T-helper 17 cell (primary cell): Measurements from ENCODE around the gene POU2AF2. TPM values are rescaled to one million over a fixed set of nuclear protein-coding genes. Genes with fewer than 3 reads are reported as not detected.

ENCODE experiments used
- ATAC-seq: fragments of 150-1000 bp; cut with Tn5 transposase; 2 replicates; pipeline ENCODE4 v1.10.0; 2021; ENCODE audit warnings: mild to moderate bottlenecking, moderate library complexity
- DNase-seq, 3 donors: peaks; one replicate each; pipeline versions ENCODE4 v3.0.0 to v3.0.0-alpha.2; 2020 to 2021
- H3K9me3 ChIP-seq: one replicate; pipeline ENCODE4 v1.7.0; 2013; ENCODE audit warnings: low read length, mild to moderate bottlenecking; ENCODE audit not compliant: control insufficient read depth, poor library complexity, severe bottlenecking
- H3K27ac Mint-ChIP-seq: one replicate; pipeline ENCODE4 v1.8.0; 2022; ENCODE audit warnings: mild to moderate bottlenecking, moderate library complexity, mixed read lengths
- H3K27me3 Mint-ChIP-seq: one replicate; pipeline ENCODE4 v1.8.0; 2022; ENCODE audit warnings: mixed read lengths
- H3K36me3 Mint-ChIP-seq: one replicate; pipeline ENCODE4 v1.8.0; 2022; ENCODE audit warnings: low read depth, mixed read lengths
- H3K4me1 Mint-ChIP-seq: one replicate; pipeline ENCODE4 v1.8.0; 2022; ENCODE audit warnings: mild to moderate bottlenecking, mixed read lengths
- H3K4me3 Mint-ChIP-seq: one replicate; pipeline ENCODE4 v1.8.0; 2022; ENCODE audit warnings: mild to moderate bottlenecking, moderate library complexity, mixed read lengths
- total RNA-seq, 4 donors: library from RNA in 2 of 4; stranded (reverse) in 2 of 4; gene quantifications; one replicate each; pipeline ENCODE4 v1.2.3 and lab custom pipeline; 2022 to 2026

Gene POU2AF2
- total RNA-seq, 2 donors from 2014 or later: not detected

DNA sequence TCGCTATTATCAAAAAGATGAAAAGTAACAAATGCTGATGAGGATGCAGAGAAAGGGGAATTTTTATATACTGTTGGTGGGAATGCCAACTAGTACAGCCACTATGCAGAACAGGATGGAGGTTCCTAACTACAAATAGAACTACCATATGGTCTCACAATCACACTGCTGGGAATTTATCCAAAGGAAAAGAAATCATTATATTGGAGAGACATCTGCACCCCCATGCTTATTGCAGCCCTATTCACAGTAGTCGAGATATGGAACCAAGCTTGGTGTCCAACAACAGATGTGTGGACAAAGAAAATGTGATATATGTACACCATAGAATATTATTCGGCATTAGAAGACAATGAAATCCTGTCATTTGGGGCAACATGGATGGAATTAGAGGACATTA lies 19.6 kb upstream of the POU2AF2 start:
- Mint-ChIP-seq H3K4me1 (peaks cover 25% of the 10 kb centered on the region), H3K36me3 (no peaks in the 10 kb centered on the region), H3K27ac (no peak overlapping the region), H3K27me3 (peaks cover 23% of the 10 kb centered on the region), H3K4me3 (no peak overlapping the region)
- ATAC-seq: no peak
- no peak for DNase-seq
- no peaks in the 10 kb centered on the region for H3K9me3 ChIP-seq

DNA sequence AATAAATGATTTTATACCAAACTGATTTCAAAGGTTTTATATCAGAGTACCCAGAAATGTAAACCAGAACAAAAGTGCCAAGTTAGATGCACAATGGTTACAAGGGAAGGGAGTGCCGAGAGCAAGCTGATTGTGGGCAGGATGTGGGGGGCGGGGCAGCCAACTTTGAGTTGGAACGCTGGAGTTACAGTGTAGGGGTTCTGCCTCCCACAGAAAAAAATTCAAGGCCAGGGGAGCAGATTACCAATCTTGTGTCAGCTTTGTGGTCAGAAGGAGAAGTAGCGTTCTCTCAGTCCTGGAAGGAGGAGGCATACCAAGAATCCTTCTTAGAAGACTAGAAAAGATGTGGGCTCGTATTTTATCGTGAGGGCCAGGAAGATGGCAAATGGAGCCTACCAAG lies 15.9 kb upstream of the POU2AF2 start:
- Mint-ChIP-seq H3K27me3 (peaks cover 44% of the 10 kb centered on the region), H3K4me3 (peak overlapping the region; percentile 56), H3K27ac (peak overlapping the region; percentile 67), H3K36me3 (peaks cover 6% of the 10 kb centered on the region), H3K4me1 (peaks cover 21% of the 10 kb centered on the region)
- no peaks in the 10 kb centered on the region for H3K9me3 ChIP-seq
- ATAC-seq (no peak), DNase-seq (no peak)

DNA sequence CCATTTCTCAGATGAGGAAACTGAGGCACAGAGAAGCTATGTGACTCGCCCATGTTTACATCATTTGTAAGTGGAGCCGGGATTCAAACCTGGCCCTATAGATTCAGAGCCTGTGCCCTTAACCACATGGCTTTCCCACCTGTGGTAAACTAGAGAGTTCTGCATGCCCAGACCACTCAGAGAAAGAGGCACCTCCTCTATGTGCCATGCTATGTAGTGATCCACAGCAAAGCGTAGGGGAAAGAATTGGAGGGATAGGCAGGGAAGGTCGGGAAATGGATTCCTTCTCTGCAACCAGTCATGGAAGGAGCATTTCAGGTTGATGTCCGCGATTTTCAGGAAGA lies 15.4 kb upstream of the POU2AF2 start:
- peak overlapping the region; percentile 52 for H3K4me3 Mint-ChIP-seq
- peaks cover 49% of the 10 kb centered on the region for H3K27me3 Mint-ChIP-seq
- no peaks in the 10 kb centered on the region for H3K9me3 ChIP-seq
- ATAC-seq: peak; percentile 53
- H3K27ac Mint-ChIP-seq: peak overlapping the region; percentile 67
- H3K4me1 Mint-ChIP-seq: peaks cover 21% of the 10 kb centered on the region
- DNase-seq: no peak
- H3K36me3 Mint-ChIP-seq: peaks cover 6% of the 10 kb centered on the region

- ATAC-seq: no peak
- H3K36me3 Mint-ChIP-seq: peaks cover 6% of the 10 kb centered on the region
- H3K9me3 ChIP-seq: no peaks in the 10 kb centered on the region
- peaks cover 53% of the 10 kb centered on the region for H3K27me3 Mint-ChIP-seq
- DNase-seq: no peak
- H3K4me1 Mint-ChIP-seq: peaks cover 23% of the 10 kb centered on the region
- no peak overlapping the region for H3K27ac Mint-ChIP-seq
- peak overlapping the region; percentile 39 for H3K4me3 Mint-ChIP-seq
Observed at GRCh38 chr11:111231836-111232235, 13.7 kb upstream of the POU2AF2 start.

DNA sequence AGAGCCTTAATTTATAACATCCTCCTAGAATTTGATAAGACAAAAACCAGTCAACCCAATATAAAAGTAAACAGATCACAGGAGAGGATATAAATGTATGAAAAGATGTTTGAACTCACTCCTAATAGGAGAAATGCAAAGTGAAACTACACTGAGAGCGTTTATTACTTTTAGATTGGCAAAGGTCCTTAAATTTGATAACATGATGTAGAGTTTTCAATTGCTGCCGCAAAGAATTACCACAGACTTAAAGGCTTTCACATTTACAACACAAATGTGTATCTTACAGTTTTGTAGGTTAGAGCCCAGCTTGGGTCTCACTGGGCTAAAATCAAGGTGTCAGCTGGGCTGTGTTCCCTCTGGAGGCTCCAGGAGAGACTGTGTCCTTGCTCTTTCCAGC lies 9.1 kb upstream of the POU2AF2 start:
- H3K4me1 Mint-ChIP-seq: peaks cover 7% of the 10 kb centered on the region
- peaks cover 6% of the 10 kb centered on the region for H3K36me3 Mint-ChIP-seq
- ATAC-seq: no peak
- H3K27ac Mint-ChIP-seq: no peak overlapping the region
- no peak for DNase-seq
- H3K4me3 Mint-ChIP-seq: no peak overlapping the region
- H3K27me3 Mint-ChIP-seq: peaks cover 64% of the 10 kb centered on the region
- no peaks in the 10 kb centered on the region for H3K9me3 ChIP-seq

- Mint-ChIP-seq H3K27me3 (peaks cover 65% of the 10 kb centered on the region), H3K4me3 (no peak overlapping the region), H3K36me3 (no peaks in the 10 kb centered on the region), H3K4me1 (peaks cover 2% of the 10 kb centered on the region), H3K27ac (no peak overlapping the region)
- no peaks in the 10 kb centered on the region for H3K9me3 ChIP-seq
- DNase-seq (no peak), ATAC-seq (no peak)
Observed at GRCh38 chr11:111237926-111238325, 7.6 kb upstream of the POU2AF2 start.

DNA sequence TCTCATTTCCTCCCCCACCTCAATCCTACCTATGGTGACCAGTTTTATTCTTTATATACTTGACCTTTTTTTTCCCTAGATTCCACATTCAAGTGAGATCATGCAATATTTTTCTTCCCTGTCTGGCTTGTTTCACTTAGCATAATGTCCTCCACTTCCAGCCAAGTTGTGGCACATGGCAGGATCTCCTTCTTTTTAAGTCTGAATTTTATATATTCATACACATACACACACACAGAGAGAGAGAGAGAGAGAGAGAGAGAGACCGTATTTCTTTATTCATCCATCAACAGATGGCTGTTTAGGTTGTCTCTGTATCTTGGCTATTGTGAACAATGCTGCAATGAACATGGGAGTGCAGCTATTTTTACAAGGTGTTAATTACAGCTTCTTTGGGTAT lies 1.4 kb downstream of the POU2AF2 start:
- no peaks in the 10 kb centered on the region for H3K9me3 ChIP-seq
- Mint-ChIP-seq H3K4me3 (no peak overlapping the region), H3K27ac (no peak overlapping the region), H3K27me3 (peaks cover 35% of the 10 kb centered on the region), H3K4me1 (no peaks in the 10 kb centered on the region), H3K36me3 (no peaks in the 10 kb centered on the region)
- no peak for DNase-seq
- ATAC-seq: no peak

- DNase-seq: no peak
- H3K27ac Mint-ChIP-seq: no peak overlapping the region
- H3K27me3 Mint-ChIP-seq: peaks cover 14% of the 10 kb centered on the region
- H3K4me1 Mint-ChIP-seq: no peaks in the 10 kb centered on the region
- no peak for ATAC-seq
- no peaks in the 10 kb centered on the region for H3K36me3 Mint-ChIP-seq
- H3K9me3 ChIP-seq: no peaks in the 10 kb centered on the region
- no peak overlapping the region for H3K4me3 Mint-ChIP-seq
Observed at GRCh38 chr11:111250936-111251335, 5.4 kb downstream of the POU2AF2 start.

DNA sequence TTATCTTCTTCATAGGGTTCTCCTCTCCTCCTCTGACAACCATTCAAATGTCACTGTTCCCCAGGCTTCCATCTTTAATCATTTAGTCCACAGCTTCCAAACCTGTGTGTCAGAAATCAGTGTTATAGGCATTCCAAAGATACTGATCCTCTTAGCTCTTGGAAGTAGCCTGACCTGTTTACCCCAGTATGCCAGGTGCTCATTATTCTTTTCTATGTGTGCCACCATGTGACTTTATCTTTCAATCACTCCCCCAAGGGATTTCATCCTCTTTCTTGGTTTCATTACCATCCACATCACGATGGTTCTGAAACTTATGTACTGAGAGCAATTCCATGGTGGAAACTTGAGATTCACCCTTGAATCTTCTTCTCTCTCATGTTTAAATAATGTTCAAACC lies 7.6 kb downstream of the POU2AF2 start:
- Mint-ChIP-seq H3K27ac (no peak overlapping the region), H3K4me3 (no peak overlapping the region), H3K27me3 (peaks cover 18% of the 10 kb centered on the region), H3K4me1 (no peaks in the 10 kb centered on the region), H3K36me3 (no peaks in the 10 kb centered on the region)
- no peaks in the 10 kb centered on the region for H3K9me3 ChIP-seq
- DNase-seq (no peak), ATAC-seq (no peak)

GRCh38 chr11:111253630-111254029 lies 8.1 kb downstream of the POU2AF2 start:
- H3K36me3 Mint-ChIP-seq: no peaks in the 10 kb centered on the region
- no peak overlapping the region for H3K27ac Mint-ChIP-seq

DNA sequence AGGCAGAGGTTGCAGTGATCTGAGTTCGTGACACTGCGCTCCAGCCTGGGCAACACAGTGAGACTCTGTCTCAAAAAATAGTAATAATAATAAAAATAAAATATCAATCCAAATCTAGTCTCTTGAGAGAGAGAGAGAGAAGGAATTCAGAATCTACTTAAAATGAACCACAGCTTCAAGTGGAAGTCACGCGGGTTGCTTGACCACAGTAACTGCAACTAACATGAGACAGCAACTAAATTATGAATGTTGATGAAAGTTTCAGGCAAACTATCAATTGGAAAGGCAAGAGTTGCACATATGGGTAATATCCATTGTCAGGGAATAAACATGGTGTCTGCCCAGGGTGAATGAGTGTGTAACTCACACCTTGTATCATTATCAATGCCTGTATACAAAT lies 12.5 kb downstream of the POU2AF2 start:
- no peak for DNase-seq
- Mint-ChIP-seq H3K4me3 (no peak overlapping the region), H3K4me1 (no peaks in the 10 kb centered on the region), H3K27ac (no peak overlapping the region), H3K36me3 (no peaks in the 10 kb centered on the region), H3K27me3 (peaks cover 51% of the 10 kb centered on the region)
- ATAC-seq: no peak
- H3K9me3 ChIP-seq: no peaks in the 10 kb centered on the region

More at GRCh38 chr11:111253630-111254029, 8.1 kb downstream of the POU2AF2 start:
- no peaks in the 10 kb centered on the region for H3K9me3 ChIP-seq
- DNase-seq: no peak
- Mint-ChIP-seq H3K4me1 (no peaks in the 10 kb centered on the region), H3K4me3 (no peak overlapping the region), H3K27me3 (peaks cover 18% of the 10 kb centered on the region)
- ATAC-seq: no peak

DNA sequence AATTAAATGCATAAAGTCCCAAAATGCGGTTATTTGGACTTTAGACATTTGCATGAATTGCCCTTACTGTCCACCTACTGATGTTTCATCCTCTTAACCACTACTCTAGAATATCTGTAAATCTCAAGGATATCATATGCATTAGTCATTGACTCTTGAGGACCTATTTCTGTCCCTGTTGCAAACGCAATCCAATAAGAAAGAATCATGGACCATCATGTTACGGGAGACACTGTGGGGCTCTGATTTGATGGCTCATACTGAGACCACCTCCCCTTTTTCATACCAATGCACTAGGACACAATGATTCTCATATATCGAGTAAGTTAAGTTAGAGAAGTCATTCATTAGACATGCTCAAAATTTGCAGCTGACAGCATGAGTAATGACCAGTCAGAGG lies 14.4 kb downstream of the POU2AF2 start:
- DNase-seq: no peak
- H3K4me1 Mint-ChIP-seq: no peaks in the 10 kb centered on the region
- ATAC-seq: no peak
- no peak overlapping the region for H3K4me3 Mint-ChIP-seq
- no peaks in the 10 kb centered on the region for H3K9me3 ChIP-seq
- no peaks in the 10 kb centered on the region for H3K36me3 Mint-ChIP-seq
- H3K27ac Mint-ChIP-seq: no peak overlapping the region
- peaks cover 56% of the 10 kb centered on the region for H3K27me3 Mint-ChIP-seq

- H3K4me3 Mint-ChIP-seq: no peak overlapping the region
- no peaks in the 10 kb centered on the region for H3K36me3 Mint-ChIP-seq
- no peaks in the 10 kb centered on the region for H3K9me3 ChIP-seq
- DNase-seq (no peak), ATAC-seq (no peak)
- no peak overlapping the region for H3K27ac Mint-ChIP-seq
- no peaks in the 10 kb centered on the region for H3K4me1 Mint-ChIP-seq
- peaks cover 51% of the 10 kb centered on the region for H3K27me3 Mint-ChIP-seq
Observed at GRCh38 chr11:111260811-111261210, 15.3 kb downstream of the POU2AF2 start.

DNA sequence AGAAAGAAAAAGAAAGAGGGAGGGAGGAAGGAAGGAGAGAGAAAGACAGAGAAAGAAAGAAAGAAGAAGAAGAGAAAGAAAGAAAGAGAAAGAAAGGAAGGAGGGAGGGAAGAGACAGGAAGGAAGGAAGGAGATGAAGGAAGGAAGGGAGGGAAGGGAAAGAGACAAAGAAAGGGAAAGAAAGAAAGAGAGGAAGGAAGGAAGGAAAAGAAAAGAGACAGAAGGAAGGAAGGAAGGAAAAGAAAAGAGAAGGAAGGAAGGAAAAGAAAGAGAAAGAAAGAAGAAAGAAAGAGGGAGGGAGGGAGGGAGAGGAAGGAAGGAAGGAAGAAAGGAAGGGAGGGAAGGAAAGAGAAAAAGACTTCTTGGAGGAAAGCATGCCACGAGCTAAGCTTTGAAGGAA lies 19.1 kb downstream of the POU2AF2 start:
- peaks cover 43% of the 10 kb centered on the region for H3K27me3 Mint-ChIP-seq
- H3K36me3 Mint-ChIP-seq: no peaks in the 10 kb centered on the region
- no peak overlapping the region for H3K4me3 Mint-ChIP-seq
- DNase-seq (no peak), ATAC-seq (no peak)
- H3K27ac Mint-ChIP-seq: no peak overlapping the region
- H3K4me1 Mint-ChIP-seq: no peaks in the 10 kb centered on the region
- no peaks in the 10 kb centered on the region for H3K9me3 ChIP-seq

GRCh38 chr11:111265421-111265820 lies 19.9 kb downstream of the POU2AF2 start:
- peaks cover 39% of the 10 kb centered on the region for H3K27me3 Mint-ChIP-seq
- no peak overlapping the region for H3K4me3 Mint-ChIP-seq
- ATAC-seq: no peak
- no peaks in the 10 kb centered on the region for H3K36me3 Mint-ChIP-seq
- no peak overlapping the region for H3K27ac Mint-ChIP-seq
- H3K9me3 ChIP-seq: no peaks in the 10 kb centered on the region
- no peak for DNase-seq
- H3K4me1 Mint-ChIP-seq: no peaks in the 10 kb centered on the region
